KBM-7 (cell line): ENCODE data around the gene CFAP92.

Experiments used
- DNase-seq: peaks from one replicate; pipeline ENCODE4 v3.0.0-alpha.2; 2015
- in situ Hi-C: fragments of 300-500 bp; cut with MboI; formaldehyde crosslinking; loops from 2 replicates; pipeline ENCODE4 v1.14.3; 2020; ENCODE audit warnings: low sequenced_read_pairs, low pct_unique_long_range_greater_than_20kb, mixed read lengths

Gene CFAP92

GRCh38 chr3:128993461-128994172, at the start of gene CFAP92:
CFAP92 (minus strand) TSS chr3:128994076; CDS start chr3:128993304, 772 bp downstream.
- in situ Hi-C loops: no loop called here
- no peak for DNase-seq

DNA sequence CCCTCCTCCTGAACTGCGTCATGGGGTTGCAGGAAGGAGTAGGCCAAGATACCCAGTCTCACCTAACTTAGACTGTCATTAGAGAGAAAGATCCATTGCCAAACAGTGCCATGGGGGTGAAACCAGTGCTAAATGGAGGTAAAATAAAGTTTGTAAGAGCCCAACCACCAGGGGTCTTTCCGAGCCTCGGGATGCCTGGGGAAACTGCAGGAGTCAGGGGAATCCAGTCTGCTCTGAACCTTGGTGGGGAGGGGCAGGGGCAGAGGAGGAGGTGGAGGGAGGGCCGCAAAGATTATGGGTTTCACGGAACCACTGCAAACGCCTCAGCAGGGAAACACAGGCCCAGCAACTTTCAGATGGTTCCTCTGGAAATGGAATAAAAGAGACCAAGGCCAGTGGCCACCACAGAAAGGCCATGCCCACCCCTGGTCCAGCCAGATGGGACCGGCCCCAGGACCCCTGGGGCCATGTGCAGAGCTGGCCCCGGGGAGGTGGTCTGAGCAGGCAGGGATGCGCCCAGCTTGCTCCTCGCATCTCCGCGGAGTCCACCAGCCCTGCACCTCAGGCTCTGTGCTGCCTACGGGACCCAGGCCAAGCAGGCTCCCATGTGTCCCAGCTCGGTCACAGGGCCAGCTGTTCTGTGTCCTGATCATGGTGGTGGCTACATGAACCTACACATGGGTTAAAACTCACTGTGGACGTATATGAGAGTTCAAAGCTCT, 46.9 kb upstream of the CFAP92 start:
- no peak for DNase-seq
- in situ Hi-C loops: no loop called here

DNA sequence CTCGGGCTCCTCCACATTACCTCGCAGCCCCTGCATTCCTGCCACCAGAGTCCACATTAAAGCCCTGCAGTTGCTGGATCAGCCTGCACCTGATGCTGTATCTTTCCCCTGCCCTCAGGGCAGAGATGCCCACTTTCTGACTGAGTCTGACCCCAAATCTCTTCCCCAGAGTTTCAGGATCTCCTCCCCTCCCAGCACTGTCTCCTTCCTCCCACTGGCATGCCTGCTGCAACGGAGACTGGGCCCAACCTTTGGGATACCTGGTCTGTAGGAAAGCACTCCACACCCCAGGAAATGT, 46.1 kb upstream of the CFAP92 start:
- DNase-seq: no peak
- in situ Hi-C loops: no loop called here

- DNase-seq: no peak
- in situ Hi-C loops: no loop called here
Measured at GRCh38 chr3:129039271-129040038, 45.6 kb upstream of the CFAP92 start.

GRCh38 chr3:129038121-129038855, 44.4 kb upstream of the CFAP92 start:
- in situ Hi-C loops: no loop called here
- no peak for DNase-seq

- in situ Hi-C loops: no loop called here
- no peak for DNase-seq
Measured at GRCh38 chr3:129037093-129037419, 43.2 kb upstream of the CFAP92 start.

DNA sequence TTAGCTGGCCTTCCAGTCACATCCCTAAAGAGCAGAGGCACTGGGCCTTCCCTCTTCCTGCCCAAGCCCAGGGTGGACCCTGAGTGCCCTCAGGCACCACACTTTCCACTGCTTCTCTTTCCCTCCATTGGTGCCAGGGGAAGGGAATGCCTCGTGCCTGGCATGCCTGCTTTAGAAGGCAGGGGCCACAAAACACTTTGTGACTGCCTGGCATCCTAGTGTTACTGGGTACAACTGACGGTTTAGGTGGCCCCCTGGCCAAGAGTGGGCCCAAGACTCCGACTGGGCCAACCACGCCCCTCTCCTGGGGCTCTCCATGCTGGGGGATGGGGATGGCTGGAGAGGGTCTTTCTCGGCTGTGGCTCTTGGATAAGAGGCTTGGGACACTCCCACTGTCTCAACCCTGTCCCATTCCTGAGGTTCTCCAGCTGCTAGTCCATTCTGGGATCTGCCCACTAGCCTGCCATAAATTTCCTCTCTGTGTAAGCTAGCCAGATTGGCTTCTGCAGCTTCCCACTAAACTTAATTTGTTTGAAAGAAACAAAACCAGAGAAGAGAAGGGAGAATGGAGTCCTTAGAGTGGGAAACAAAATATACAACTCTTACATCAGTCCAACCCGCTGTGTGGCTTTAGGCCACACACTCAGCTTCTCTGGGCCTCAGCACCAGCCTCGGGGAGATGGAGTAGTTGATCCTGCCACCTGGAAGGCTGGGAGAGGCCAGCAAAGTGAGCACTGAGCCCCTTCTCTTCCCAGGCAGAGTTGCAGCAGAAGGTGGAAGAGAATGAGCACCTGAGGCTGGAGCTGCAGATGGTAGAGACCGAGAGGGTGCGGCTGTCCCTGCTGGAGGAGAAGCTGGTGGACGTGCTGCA, 42.6 kb upstream of the CFAP92 start:
- in situ Hi-C loops: no loop called here
- DNase-seq: no peak

- no peak for DNase-seq
- in situ Hi-C loops: no loop called here
Measured at GRCh38 chr3:129035360-129036221, 41.7 kb upstream of the CFAP92 start.

DNA sequence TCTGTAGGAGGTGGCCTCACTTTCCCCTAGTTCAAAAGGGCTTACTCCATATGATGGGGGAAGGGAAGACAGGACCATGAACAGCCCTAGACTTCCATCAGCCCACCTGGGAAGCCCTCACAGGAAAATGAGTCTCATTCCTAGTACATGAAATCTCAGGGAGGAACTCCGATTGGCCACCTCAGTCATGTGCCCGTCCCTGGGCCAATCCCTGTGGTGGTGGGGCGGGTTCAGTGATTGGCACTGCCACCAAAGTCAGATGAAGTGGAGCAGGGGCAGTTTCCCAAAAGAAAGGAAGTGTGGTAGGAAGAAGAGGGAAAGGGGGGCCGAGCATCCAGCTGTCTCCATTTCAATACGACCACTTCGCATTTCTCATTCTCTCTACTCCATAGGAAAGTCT, 40.8 kb upstream of the CFAP92 start:
- no peak for DNase-seq
- in situ Hi-C loops: no loop called here

GRCh38 chr3:129033633-129034321, 39.9 kb upstream of the CFAP92 start:
- no peak for DNase-seq
- in situ Hi-C loops: no loop called here

DNA sequence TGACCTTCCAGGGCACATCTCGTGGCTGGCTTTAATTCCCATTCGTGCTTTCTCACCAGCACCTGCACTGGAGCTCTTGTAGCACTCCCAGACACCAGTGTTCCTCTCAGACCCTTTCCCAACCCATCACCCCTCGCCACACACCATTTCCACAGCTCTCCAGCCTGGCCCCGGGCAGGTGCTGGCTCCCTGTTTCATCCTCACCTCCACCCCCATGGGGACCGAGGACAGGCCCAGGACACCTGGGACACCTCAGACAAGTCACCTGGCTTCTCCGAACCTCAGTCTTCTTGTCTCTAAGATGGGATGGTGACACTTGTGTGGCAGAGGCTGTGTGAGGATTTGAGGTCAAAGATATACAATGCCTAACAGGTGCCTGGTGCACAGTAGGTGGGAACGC, 39.3 kb upstream of the CFAP92 start:
- in situ Hi-C loops: no loop called here
- no peak for DNase-seq

DNA sequence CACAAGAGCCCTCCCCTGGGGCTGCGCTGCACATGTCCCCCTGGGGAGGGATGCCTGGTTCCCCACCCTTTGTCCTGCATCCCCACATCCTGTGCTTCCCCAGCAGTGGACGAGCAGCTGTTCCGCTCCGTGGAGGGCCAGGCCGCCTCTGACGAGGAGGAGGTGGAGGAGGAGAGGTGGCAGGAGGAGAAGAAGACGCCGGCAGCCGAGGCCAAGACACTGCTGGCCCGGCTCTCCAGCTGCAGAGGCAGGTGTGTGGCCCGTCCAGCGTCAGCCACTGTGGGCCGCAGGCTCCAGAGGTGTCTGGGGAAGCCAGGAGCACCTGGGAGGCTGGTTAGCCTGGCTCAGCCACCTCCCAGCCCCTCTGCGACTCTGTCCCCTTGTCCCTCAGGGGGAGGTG, 38.8 kb upstream of the CFAP92 start:
- DNase-seq: no peak
- in situ Hi-C loops: no loop called here

- in situ Hi-C loops: no loop called here
- no peak for DNase-seq
Measured at GRCh38 chr3:129031476-129032215, 37.8 kb upstream of the CFAP92 start.

- in situ Hi-C loops: no loop called here
- no peak for DNase-seq
Measured at GRCh38 chr3:129030611-129031010, 36.7 kb upstream of the CFAP92 start.

- in situ Hi-C loops: no loop called here
- DNase-seq: no peak
Measured at GRCh38 chr3:129028866-129029265, 35.0 kb upstream of the CFAP92 start.

DNA sequence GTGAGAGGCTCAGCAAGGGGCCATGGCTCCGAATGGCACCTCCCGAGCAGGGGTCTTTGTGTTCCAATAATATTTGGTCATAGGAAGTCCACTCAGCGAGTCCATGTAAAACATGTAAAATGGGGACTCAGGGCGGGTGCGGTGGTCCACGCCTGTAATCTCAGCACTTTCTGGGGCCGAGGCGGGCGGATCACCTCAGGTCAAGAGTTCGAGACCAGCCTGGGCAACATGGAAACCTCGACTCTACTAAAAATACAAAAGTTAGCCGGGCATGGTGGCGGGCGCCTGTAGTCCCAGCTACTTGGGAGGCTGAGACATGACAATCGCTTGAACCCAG, 33.6 kb upstream of the CFAP92 start:
- in situ Hi-C loops: no loop called here
- DNase-seq: no peak
